GM12878 (cell line): Measurements from ENCODE around the gene ZFP62. TPM values are rescaled to one million over a fixed set of nuclear protein-coding genes. Genes with fewer than 3 reads are reported as not detected.

Source experiments
- ATF7 ChIP-seq: fragments of 450-650 bp; IDR thresholded peaks from 2 replicates; pipeline ENCODE4 v1.6.1; 2016; ENCODE audit warnings: low read depth, mild to moderate bottlenecking
- NBN ChIP-seq: fragments of 450-650 bp; IDR thresholded peaks from 2 replicates; pipeline ENCODE4 v1.6.1; 2016
- RAD51 ChIP-seq: fragments of 450-650 bp; IDR thresholded peaks from 2 replicates; pipeline ENCODE4 v1.6.1; 2016; ENCODE audit warnings: moderate library complexity, mild to moderate bottlenecking, inconsistent platforms
- SMAD5 ChIP-seq: IDR thresholded peaks from 2 replicates; pipeline ENCODE4 v1.6.1; 2016; ENCODE audit warnings: antibody characterized with exemption, low read depth
- TCF3 ChIP-seq: IDR thresholded peaks from 2 replicates; pipeline ENCODE4 v1.6.1; 2012; ENCODE audit warnings: low read depth, mild to moderate bottlenecking, low read length, borderline replicate concordance; ENCODE audit not compliant: insufficient read depth
- ZNF622 ChIP-seq: fragments of 450-650 bp; IDR thresholded peaks from 2 replicates; pipeline ENCODE4 v1.6.1; 2017; ENCODE audit warnings: mild to moderate bottlenecking, inconsistent platforms
- polyA plus RNA-seq, 11 experiments: library from polyadenylated mRNA; depleted of rRNA in 4 of 11; unstranded in 6 of 11; stranded (reverse) in 5 of 11; fragments of >200 nt; fragmentation: Nextera tagmentation in 4 of 11; fragmentation: Illumina TruSeq in 1 of 11; extraction: Ambion mirVana in 4 of 11; extraction: Trizol in 1 of 11; gene quantifications; 1 replicate in 1 of 11; 2 replicates in 10 of 11; pipeline versions ENCODE4 v1.2.1 to v1.2.3, GENCODE V29; 2011 to 2016; ENCODE audit warnings: inconsistent platforms in 2 of 11, missing spikeins in 2 of 11, low read depth in 1 of 11
- total RNA-seq, 4 experiments: library from RNA; depleted of rRNA in 3 of 4; stranded (reverse); fragments of >200 nt in 3 of 4; fragmentation: Illumina TruSeq in 1 of 4; extraction: Trizol in 1 of 4; gene quantifications; 2 replicates each; pipeline versions ENCODE4 v1.2.1 to v1.2.3, GENCODE V29; 2013 to 2021
- TF ChIP-seq, protein P1 (sequence below): fragments of 450-650 bp; IDR thresholded peaks from 2 replicates; pipeline ENCODE4 v1.6.1; 2018; ENCODE audit warnings: borderline replicate concordance, mild to moderate bottlenecking; ENCODE audit not compliant: partially characterized antibody
- TF ChIP-seq, protein P2 (sequence below): IDR thresholded peaks from 2 replicates; pipeline ENCODE4 v1.6.1; 2011; ENCODE audit warnings: mild to moderate bottlenecking, low read depth, low read length, moderate library complexity; ENCODE audit not compliant: insufficient replicate concordance
- TF ChIP-seq, protein P3 (sequence below): fragments of 450-650 bp; IDR thresholded peaks from 2 replicates; pipeline ENCODE4 v1.6.1; 2017; ENCODE audit warnings: mild to moderate bottlenecking, moderate library complexity
- TF ChIP-seq, protein P4 (sequence below): fragments of 150-350 bp; IDR thresholded peaks from 2 replicates; pipeline ENCODE4 v1.6.1; 2014; ENCODE audit warnings: mild to moderate bottlenecking, low read depth, low read length
- TF ChIP-seq, protein P5 (sequence below): IDR thresholded peaks from 2 replicates; pipeline ENCODE4 v1.6.1; 2012; ENCODE audit warnings: low read length, inconsistent platforms
- TF ChIP-seq, protein P6 (sequence below): fragments of 450-650 bp; conservative IDR thresholded peaks from 2 replicates; pipeline ENCODE4 v1.6.1; 2017; ENCODE audit warnings: mild to moderate bottlenecking, moderate library complexity
- TF ChIP-seq, protein P7 (sequence below): IDR thresholded peaks from 2 replicates; pipeline ENCODE4 v1.6.1; 2012; ENCODE audit warnings: low read depth, low read length, improper control_type of control experiment

ZFP62 gene
- total and polyA plus RNA-seq, 10 of the 15 experiments (the other 5 are each of a cell fraction or from before 2014, with no cell fraction given): 9.2 to 39.7 (median 21.1) TPM

DNA sequence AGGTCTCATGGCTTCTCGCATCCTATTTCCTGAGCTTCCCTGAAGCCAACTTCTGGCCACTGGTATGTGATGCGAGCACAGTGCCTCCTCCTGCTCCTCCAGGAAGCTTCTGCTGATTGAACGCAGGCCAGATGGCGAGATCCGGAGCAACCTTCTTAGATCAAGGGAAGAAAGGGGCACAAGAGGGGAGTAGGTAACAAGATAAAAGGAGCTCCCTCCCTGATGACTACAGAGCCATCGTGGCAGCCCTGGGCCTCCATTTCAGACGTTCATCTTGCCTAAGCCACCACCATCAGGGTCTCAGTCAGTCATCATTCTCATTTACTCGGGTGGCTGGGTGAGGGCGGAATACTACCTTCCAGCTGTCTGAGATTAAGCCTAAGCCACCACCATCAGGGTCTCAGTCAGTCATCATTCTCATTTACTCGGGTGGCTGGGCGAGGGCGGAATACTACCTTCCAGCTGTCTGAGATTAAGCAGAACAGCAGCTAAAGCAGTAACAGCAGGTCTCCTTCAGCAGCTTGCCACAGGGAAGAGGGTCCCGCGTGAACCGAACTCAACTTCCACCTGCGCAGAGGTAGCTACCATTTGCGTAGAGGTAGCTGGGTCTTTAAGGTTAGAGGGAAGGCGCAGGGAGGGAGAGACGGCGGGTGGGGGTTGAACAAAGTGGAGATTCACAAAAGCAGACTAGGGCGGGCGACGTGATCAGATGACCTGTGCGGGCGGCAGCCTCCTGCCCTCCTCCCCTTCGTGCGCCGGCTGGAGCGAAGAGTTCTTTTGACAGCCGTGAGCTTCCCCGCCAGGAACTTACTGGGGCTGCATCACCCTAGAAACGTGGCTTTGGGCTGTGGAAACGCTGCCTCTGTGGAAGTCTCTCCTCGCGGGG is 30.6 kb downstream of the ZFP62 start (continued):
- TF ChIP-seq, protein P1, sequence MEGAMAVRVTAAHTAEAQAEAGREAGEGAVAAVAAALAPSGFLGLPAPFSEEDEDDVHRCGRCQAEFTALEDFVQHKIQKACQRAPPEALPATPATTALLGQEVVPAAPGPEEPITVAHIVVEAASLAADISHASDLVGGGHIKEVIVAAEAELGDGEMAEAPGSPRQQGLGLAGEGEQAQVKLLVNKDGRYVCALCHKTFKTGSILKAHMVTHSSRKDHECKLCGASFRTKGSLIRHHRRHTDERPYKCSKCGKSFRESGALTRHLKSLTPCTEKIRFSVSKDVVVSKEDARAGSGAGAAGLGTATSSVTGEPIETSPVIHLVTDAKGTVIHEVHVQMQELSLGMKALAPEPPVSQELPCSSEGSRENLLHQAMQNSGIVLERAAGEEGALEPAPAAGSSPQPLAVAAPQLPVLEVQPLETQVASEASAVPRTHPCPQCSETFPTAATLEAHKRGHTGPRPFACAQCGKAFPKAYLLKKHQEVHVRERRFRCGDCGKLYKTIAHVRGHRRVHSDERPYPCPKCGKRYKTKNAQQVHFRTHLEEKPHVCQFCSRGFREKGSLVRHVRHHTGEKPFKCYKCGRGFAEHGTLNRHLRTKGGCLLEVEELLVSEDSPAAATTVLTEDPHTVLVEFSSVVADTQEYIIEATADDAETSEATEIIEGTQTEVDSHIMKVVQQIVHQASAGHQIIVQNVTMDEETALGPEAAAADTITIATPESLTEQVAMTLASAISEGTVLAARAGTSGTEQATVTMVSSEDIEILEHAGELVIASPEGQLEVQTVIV: no peak
- peak; percentile 54; the same call in 1 of the 2 replicates for TF ChIP-seq RAD51
- TF ChIP-seq, protein P2, sequence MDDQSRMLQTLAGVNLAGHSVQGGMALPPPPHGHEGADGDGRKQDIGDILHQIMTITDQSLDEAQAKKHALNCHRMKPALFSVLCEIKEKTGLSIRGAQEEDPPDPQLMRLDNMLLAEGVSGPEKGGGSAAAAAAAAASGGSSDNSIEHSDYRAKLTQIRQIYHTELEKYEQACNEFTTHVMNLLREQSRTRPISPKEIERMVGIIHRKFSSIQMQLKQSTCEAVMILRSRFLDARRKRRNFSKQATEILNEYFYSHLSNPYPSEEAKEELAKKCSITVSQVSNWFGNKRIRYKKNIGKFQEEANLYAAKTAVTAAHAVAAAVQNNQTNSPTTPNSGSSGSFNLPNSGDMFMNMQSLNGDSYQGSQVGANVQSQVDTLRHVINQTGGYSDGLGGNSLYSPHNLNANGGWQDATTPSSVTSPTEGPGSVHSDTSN: no peak
- TF ChIP-seq ZNF622: no peak
- TF ChIP-seq, protein P3, sequence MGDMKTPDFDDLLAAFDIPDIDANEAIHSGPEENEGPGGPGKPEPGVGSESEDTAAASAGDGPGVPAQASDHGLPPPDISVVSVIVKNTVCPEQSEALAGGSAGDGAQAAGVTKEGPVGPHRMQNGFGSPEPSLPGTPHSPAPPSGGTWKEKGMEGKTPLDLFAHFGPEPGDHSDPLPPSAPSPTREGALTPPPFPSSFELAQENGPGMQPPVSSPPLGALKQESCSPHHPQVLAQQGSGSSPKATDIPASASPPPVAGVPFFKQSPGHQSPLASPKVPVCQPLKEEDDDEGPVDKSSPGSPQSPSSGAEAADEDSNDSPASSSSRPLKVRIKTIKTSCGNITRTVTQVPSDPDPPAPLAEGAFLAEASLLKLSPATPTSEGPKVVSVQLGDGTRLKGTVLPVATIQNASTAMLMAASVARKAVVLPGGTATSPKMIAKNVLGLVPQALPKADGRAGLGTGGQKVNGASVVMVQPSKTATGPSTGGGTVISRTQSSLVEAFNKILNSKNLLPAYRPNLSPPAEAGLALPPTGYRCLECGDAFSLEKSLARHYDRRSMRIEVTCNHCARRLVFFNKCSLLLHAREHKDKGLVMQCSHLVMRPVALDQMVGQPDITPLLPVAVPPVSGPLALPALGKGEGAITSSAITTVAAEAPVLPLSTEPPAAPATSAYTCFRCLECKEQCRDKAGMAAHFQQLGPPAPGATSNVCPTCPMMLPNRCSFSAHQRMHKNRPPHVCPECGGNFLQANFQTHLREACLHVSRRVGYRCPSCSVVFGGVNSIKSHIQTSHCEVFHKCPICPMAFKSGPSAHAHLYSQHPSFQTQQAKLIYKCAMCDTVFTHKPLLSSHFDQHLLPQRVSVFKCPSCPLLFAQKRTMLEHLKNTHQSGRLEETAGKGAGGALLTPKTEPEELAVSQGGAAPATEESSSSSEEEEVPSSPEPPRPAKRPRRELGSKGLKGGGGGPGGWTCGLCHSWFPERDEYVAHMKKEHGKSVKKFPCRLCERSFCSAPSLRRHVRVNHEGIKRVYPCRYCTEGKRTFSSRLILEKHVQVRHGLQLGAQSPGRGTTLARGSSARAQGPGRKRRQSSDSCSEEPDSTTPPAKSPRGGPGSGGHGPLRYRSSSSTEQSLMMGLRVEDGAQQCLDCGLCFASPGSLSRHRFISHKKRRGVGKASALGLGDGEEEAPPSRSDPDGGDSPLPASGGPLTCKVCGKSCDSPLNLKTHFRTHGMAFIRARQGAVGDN: peak; percentile 51; the same call in 1 of the 2 replicates
- no peak for TF ChIP-seq ATF7
- TF ChIP-seq, protein P4, sequence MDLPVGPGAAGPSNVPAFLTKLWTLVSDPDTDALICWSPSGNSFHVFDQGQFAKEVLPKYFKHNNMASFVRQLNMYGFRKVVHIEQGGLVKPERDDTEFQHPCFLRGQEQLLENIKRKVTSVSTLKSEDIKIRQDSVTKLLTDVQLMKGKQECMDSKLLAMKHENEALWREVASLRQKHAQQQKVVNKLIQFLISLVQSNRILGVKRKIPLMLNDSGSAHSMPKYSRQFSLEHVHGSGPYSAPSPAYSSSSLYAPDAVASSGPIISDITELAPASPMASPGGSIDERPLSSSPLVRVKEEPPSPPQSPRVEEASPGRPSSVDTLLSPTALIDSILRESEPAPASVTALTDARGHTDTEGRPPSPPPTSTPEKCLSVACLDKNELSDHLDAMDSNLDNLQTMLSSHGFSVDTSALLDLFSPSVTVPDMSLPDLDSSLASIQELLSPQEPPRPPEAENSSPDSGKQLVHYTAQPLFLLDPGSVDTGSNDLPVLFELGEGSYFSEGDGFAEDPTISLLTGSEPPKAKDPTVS: no peak
- TF ChIP-seq, protein P5, sequence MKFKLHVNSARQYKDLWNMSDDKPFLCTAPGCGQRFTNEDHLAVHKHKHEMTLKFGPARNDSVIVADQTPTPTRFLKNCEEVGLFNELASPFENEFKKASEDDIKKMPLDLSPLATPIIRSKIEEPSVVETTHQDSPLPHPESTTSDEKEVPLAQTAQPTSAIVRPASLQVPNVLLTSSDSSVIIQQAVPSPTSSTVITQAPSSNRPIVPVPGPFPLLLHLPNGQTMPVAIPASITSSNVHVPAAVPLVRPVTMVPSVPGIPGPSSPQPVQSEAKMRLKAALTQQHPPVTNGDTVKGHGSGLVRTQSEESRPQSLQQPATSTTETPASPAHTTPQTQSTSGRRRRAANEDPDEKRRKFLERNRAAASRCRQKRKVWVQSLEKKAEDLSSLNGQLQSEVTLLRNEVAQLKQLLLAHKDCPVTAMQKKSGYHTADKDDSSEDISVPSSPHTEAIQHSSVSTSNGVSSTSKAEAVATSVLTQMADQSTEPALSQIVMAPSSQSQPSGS: no peak
- TF ChIP-seq SMAD5: peak; percentile 52; the same call in 1 of the 2 replicates
- TF ChIP-seq, protein P6, sequence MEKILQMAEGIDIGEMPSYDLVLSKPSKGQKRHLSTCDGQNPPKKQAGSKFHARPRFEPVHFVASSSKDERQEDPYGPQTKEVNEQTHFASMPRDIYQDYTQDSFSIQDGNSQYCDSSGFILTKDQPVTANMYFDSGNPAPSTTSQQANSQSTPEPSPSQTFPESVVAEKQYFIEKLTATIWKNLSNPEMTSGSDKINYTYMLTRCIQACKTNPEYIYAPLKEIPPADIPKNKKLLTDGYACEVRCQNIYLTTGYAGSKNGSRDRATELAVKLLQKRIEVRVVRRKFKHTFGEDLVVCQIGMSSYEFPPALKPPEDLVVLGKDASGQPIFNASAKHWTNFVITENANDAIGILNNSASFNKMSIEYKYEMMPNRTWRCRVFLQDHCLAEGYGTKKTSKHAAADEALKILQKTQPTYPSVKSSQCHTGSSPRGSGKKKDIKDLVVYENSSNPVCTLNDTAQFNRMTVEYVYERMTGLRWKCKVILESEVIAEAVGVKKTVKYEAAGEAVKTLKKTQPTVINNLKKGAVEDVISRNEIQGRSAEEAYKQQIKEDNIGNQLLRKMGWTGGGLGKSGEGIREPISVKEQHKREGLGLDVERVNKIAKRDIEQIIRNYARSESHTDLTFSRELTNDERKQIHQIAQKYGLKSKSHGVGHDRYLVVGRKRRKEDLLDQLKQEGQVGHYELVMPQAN: no peak; the same call in 1 of the 2 replicates
- no peak for TF ChIP-seq TCF3
- 0 out of 2 replicates have a peak, but pooled peaks have one; percentile 35 for TF ChIP-seq NBN
- TF ChIP-seq, protein P7, sequence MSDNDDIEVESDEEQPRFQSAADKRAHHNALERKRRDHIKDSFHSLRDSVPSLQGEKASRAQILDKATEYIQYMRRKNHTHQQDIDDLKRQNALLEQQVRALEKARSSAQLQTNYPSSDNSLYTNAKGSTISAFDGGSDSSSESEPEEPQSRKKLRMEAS: no peak
